LNCAP (cell line): Measurements from ENCODE around the gene ENGASE.

Experiments
- CTCF ChIP-seq: fragments of 450-650 bp; IDR thresholded peaks from 2 replicates; pipeline ENCODE4 v1.5.1; 2017; ENCODE audit warnings: mild to moderate bottlenecking

Gene ENGASE

GRCh38 chr17:79106958-79107357 lies 32.3 kb downstream of the ENGASE start:
- TF ChIP-seq CTCF = no peak

- TF ChIP-seq CTCF = no peak
These were observed 33.0 kb downstream of the ENGASE start for GRCh38 chr17:79107499-79108231.

- TF ChIP-seq CTCF = no peak
These were observed 33.7 kb downstream of the ENGASE start for GRCh38 chr17:79108232-79108850.

- TF ChIP-seq CTCF = no peak
These were observed 34.2 kb downstream of the ENGASE start for GRCh38 chr17:79108870-79109269.

- TF ChIP-seq CTCF = peak; percentile 49
These were observed 35.0 kb downstream of the ENGASE start for GRCh38 chr17:79109584-79109983.

- TF ChIP-seq CTCF = no peak
These were observed 36.5 kb downstream of the ENGASE start for GRCh38 chr17:79111097-79111496.

- no peak for TF ChIP-seq CTCF
These were observed 37.8 kb downstream of the ENGASE start for GRCh38 chr17:79112471-79112870.
